AG09319 (cell line): ENCODE data around the gene GRK7.

Experiments
- DNase-seq: peaks from one replicate; pipeline ENCODE4 v3.0.0-alpha.2; 2010; ENCODE audit warnings: low read depth; ENCODE audit errors: extremely low read depth
- CTCF ChIP-seq: IDR thresholded peaks from 2 replicates; pipeline ENCODE4 v1.5.1; 2011; ENCODE audit warnings: low read depth, mild to moderate bottlenecking, inconsistent platforms, low read length, moderate library complexity

Gene GRK7

GRCh38 chr3:141763088-141763750, at the start of gene GRK7:
GRK7 (plus strand) TSS chr3:141763408; CDS start chr3:141778285, 14,877 bp downstream.
- TF ChIP-seq CTCF: no peak
- DNase-seq: no peak

GRCh38 chr3:141714671-141715070, 48.5 kb upstream of the GRK7 start:
- no peak for TF ChIP-seq CTCF
- no peak for DNase-seq

GRCh38 chr3:141722081-141722480, 41.1 kb upstream of the GRK7 start:
- TF ChIP-seq CTCF: no peak
- DNase-seq: no peak

- TF ChIP-seq CTCF: no peak
- DNase-seq: no peak
Observed at GRCh38 chr3:141722648-141723047, 40.6 kb upstream of the GRK7 start.

- TF ChIP-seq CTCF: no peak
- DNase-seq: no peak
Observed at GRCh38 chr3:141723255-141723654, 40.0 kb upstream of the GRK7 start.

- TF ChIP-seq CTCF: no peak
- no peak for DNase-seq
Observed at GRCh38 chr3:141724186-141724585, 39.0 kb upstream of the GRK7 start.

GRCh38 chr3:141725036-141725435, 38.2 kb upstream of the GRK7 start:
- no peak for DNase-seq
- no peak for TF ChIP-seq CTCF
